Caco-2 (cell line): Measurements from ENCODE around the gene TAS2R10. TPM values are rescaled to one million over a fixed set of nuclear protein-coding genes. Genes with fewer than 3 reads are reported as not detected.

Experiments used
- Bru-seq: library from RNA; stranded (reverse); fragments of 400-500 nt; gene quantifications from one replicate; lab custom pipeline; 2021; lab: Mats Ljungman, UMichigan
- BruChase-seq, 2 experiments: library from RNA; stranded (reverse); fragments of 400-500 nt; gene quantifications; one replicate each; lab custom pipeline; 2021; lab: Mats Ljungman, UMichigan
- BruUV-seq: library from RNA; stranded (reverse); fragments of 400-500 nt; replicated peaks from 2 replicates; lab custom pipeline; 2021; lab: Mats Ljungman, UMichigan
- CTCF ChIA-PET: fragments of 300-600 bp; sonication (Branson Sonifier 250); formaldehyde crosslinking; loops from one replicate; lab custom pipeline; 2022; ENCODE audit warnings: antibody characterized with exemption; lab: Charles Lee
- POLR2A ChIA-PET: fragments of 300-600 bp; sonication (Branson Sonifier 250); formaldehyde crosslinking; loops from one replicate; lab custom pipeline; 2022; ENCODE audit warnings: antibody characterized with exemption; lab: Charles Lee
- DNase-seq, 2 experiments: peaks; one replicate each; pipeline versions ENCODE4 v3.0.0 to v3.0.0-alpha.2; 2020 to 2022
- H3K27me3 ChIP-seq: replicated peaks from 2 replicates; pipeline ENCODE4 v1.6.0; 2011; ENCODE audit warnings: low read length; ENCODE audit not compliant: control insufficient read depth, insufficient read depth
- H3K36me3 ChIP-seq: 2 replicates; pipeline ENCODE4 v1.5.1; 2011; ENCODE audit warnings: low read length; ENCODE audit not compliant: control insufficient read depth, insufficient read depth
- H3K4me1 ChIP-seq: fragments of 250-450 bp; sonication (Bioruptor Pico); 2 replicates; pipeline ENCODE4 v1.5.1; 2020; ENCODE audit warnings: mild to moderate bottlenecking
- H3K4me3 ChIP-seq: 2 replicates; pipeline ENCODE4 v1.5.1; 2011; ENCODE audit warnings: low read depth, mild to moderate bottlenecking, control low read depth, low read length
- H3K9me3 ChIP-seq: fragments of 250-450 bp; sonication (Bioruptor Pico); 2 replicates; pipeline ENCODE4 v1.5.1; 2020; ENCODE audit warnings: mild to moderate bottlenecking, moderate library complexity
- H3K27ac Mint-ChIP-seq: one replicate; pipeline ENCODE4 v1.8.0; 2022; ENCODE audit warnings: mixed read lengths; ENCODE audit not compliant: unreplicated experiment
- H3K27me3 Mint-ChIP-seq: one replicate; pipeline ENCODE4 v1.8.0; 2022; ENCODE audit warnings: mixed read lengths; ENCODE audit not compliant: insufficient read depth, unreplicated experiment
- H3K36me3 Mint-ChIP-seq: one replicate; pipeline ENCODE4 v1.8.0; 2022; ENCODE audit warnings: mild to moderate bottlenecking, mixed read lengths; ENCODE audit not compliant: insufficient read depth, unreplicated experiment
- H3K4me1 Mint-ChIP-seq: one replicate; pipeline ENCODE4 v1.8.0; 2022; ENCODE audit warnings: low read depth, mixed read lengths; ENCODE audit not compliant: unreplicated experiment
- H3K4me3 Mint-ChIP-seq: one replicate; pipeline ENCODE4 v1.8.0; 2022; ENCODE audit warnings: mild to moderate bottlenecking, moderate library complexity, mixed read lengths; ENCODE audit not compliant: unreplicated experiment
- H3K9me3 Mint-ChIP-seq: one replicate; pipeline ENCODE4 v1.8.0; 2022; ENCODE audit warnings: mixed read lengths; ENCODE audit not compliant: unreplicated experiment
- intact Hi-C: fragments of 100-400 bp; cut with micrococcal nuclease; formaldehyde crosslinking; loops from one replicate; pipeline ENCODE4 v1.10.0; 2022; ENCODE audit not compliant: unreplicated experiment
- long read RNA-seq: library from polyadenylated mRNA; stranded (forward); transcript quantifications from one replicate; pipeline ENCODE4 v2.0.0, GENCODE V29; 2022
- total RNA-seq: library from RNA; stranded (reverse); gene quantifications from 2 replicates; pipeline ENCODE4 v1.2.3, GENCODE V29; 2022
- TF ChIP-seq, protein P1 (sequence below), 2 experiments: fragments of 200-600 bp in 1 of 2; IDR thresholded peaks; 1 replicate in 1 of 2; 2 replicates in 1 of 2; pipeline versions ENCODE4 v1.5.1 to v1.8.0; 2011 to 2022; ENCODE audit warnings: antibody characterized with exemption in 1 of 2, control low read depth in 1 of 2, inconsistent platforms in 1 of 2, low read depth in 1 of 2, low read length in 1 of 2, mild to moderate bottlenecking in 1 of 2, moderate library complexity in 1 of 2; ENCODE audit not compliant: insufficient read depth in 1 of 2, severe bottlenecking in 1 of 2, unreplicated experiment in 1 of 2

The TAS2R10 gene, protein sequence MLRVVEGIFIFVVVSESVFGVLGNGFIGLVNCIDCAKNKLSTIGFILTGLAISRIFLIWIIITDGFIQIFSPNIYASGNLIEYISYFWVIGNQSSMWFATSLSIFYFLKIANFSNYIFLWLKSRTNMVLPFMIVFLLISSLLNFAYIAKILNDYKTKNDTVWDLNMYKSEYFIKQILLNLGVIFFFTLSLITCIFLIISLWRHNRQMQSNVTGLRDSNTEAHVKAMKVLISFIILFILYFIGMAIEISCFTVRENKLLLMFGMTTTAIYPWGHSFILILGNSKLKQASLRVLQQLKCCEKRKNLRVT
- total RNA-seq = 0.29 and 0.30 TPM in 2 replicates
- Bru-seq, nascent RNA = percentile 60 among the genes with signal in this experiment
- percentile 85 among the genes with signal in this experiment for BruChase-seq, experiment 1, labeled RNA remaining after a 2-hour chase
- BruChase-seq, experiment 2, labeled RNA remaining after a 6-hour chase = percentile 67 among the genes with signal in this experiment
- long read RNA-seq = 0 reads

DNA sequence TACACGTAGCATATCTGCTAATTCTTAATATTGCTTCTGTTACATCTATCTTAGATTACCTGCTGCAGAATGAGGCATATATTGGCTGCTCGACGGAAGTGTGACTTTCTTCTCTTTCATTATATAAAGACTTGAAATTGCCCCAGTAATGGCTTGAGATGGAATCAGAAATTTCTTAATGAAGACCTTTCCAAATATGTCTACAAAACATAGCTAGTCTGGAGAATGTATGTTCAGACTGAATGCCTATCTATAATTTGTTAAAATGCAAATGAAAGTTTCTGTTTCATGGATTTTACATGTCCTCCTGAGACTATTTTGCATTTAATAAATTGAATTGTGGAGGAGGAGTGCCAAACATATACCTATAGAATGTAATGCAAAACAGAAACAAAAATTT, at the start of gene TAS2R10:
Gene TAS2R10, minus strand, starts transcription at position 101 of the 400 bp plus-strand sequence. Its CDS starts 89 bp downstream, at position 12.
- H3K4me1 ChIP-seq = no peaks in the 10 kb centered on the region
- no TSS peak for BruUV-seq
- ChIA-PET CTCF (no interaction called here), POLR2A (no interaction called here)
- no peaks in the 10 kb centered on the region for H3K36me3 ChIP-seq
- H3K9me3 ChIP-seq = no peaks in the 10 kb centered on the region
- Mint-ChIP-seq H3K9me3 (no peaks in the 10 kb centered on the region), H3K27me3 (no peaks in the 10 kb centered on the region), H3K36me3 (no peaks in the 10 kb centered on the region), H3K4me3 (no peak within 1 kb of the TSS), H3K27ac (no peak within 1 kb of the TSS), H3K4me1 (no peaks in the 10 kb centered on the region)
- H3K27me3 ChIP-seq = no peaks in the 10 kb centered on the region
- intact Hi-C loops = no loop called here
- TF ChIP-seq, protein P1, sequence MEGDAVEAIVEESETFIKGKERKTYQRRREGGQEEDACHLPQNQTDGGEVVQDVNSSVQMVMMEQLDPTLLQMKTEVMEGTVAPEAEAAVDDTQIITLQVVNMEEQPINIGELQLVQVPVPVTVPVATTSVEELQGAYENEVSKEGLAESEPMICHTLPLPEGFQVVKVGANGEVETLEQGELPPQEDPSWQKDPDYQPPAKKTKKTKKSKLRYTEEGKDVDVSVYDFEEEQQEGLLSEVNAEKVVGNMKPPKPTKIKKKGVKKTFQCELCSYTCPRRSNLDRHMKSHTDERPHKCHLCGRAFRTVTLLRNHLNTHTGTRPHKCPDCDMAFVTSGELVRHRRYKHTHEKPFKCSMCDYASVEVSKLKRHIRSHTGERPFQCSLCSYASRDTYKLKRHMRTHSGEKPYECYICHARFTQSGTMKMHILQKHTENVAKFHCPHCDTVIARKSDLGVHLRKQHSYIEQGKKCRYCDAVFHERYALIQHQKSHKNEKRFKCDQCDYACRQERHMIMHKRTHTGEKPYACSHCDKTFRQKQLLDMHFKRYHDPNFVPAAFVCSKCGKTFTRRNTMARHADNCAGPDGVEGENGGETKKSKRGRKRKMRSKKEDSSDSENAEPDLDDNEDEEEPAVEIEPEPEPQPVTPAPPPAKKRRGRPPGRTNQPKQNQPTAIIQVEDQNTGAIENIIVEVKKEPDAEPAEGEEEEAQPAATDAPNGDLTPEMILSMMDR (IDR thresholded peaks at IDR 0.05; ENCODE audit: insufficient read depth in 1 of 2, low read depth in 1 of 2, low read length in 1 of 2, severe bottlenecking in 1 of 2, unreplicated experiment in 1 of 2) = no peak
- DNase-seq = no peak
- H3K4me3 ChIP-seq = no peak within 1 kb of the TSS

DNA sequence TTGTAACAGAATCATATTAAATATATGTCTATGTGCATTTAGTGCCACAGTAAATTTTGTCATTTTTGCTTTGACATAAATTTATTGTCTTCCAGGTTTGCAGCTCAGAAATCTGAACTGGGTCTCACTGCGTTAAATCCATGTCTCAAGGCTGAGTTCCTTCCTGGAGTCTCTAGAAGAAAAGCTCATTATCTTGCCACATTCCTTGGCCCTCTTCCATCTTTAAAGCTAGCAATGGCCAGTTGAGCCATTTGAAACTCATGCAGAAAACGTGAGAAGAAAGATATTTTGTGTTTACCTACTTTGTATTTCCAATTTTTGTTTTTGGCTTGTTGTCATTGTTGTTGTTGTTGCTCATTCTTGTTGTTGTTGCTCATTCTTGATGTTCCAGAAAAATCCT, 47.2 kb upstream of the TAS2R10 start:
- TF ChIP-seq, protein P1 (IDR thresholded peaks at IDR 0.05; ENCODE audit: insufficient read depth in 1 of 2, low read depth in 1 of 2, low read length in 1 of 2, severe bottlenecking in 1 of 2, unreplicated experiment in 1 of 2) = no peak
- Histone ChIP-seq H3K36me3 (no peaks in the 10 kb centered on the region), H3K9me3 (no peaks in the 10 kb centered on the region), H3K27me3 (no peaks in the 10 kb centered on the region), H3K4me3 (no peak overlapping the region), H3K4me1 (no peaks in the 10 kb centered on the region)
- Mint-ChIP-seq H3K27ac (no peak overlapping the region), H3K36me3 (no peaks in the 10 kb centered on the region), H3K27me3 (no peaks in the 10 kb centered on the region), H3K4me1 (no peaks in the 10 kb centered on the region), H3K9me3 (no peaks in the 10 kb centered on the region), H3K4me3 (no peak overlapping the region)
- ChIA-PET POLR2A (no interaction called here), CTCF (interaction anchor here (1.0 kb wide), 1 partner anchor 326 kb away, joined by 4 read pairs; no protein-coding TSS in a partner anchor)
- DNase-seq = no peak
- intact Hi-C loops = no loop called here
- BruUV-seq = no TSS peak

DNA sequence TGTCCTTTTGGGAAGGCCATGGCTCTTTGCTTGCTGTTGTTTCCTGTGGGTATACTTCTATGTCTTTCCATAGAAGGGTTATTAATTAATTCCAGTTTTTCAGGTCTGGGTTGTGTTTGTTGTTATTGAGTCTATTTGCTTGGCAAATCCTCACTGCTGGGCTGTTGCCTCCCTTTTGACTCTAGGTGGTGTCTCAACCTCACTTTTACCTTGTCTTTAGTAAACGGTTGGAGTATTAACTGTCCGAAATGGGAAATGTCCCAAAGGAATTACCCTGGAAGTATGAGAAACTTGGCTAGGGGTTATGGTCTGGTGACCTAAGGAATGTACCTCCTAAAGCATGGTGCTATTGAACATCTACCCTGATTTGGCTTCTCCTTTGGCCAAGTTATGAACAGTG, 41.2 kb upstream of the TAS2R10 start:
- Histone ChIP-seq H3K4me3 (no peak overlapping the region), H3K27me3 (no peaks in the 10 kb centered on the region), H3K9me3 (no peaks in the 10 kb centered on the region), H3K36me3 (no peaks in the 10 kb centered on the region), H3K4me1 (no peaks in the 10 kb centered on the region)
- BruUV-seq = no TSS peak
- intact Hi-C loops = loop anchor here (1.0 to 2.0 kb wide), 6 partner anchors 34 to 619 kb away; partner anchors contain the start of gene SMIM10L1
- TF ChIP-seq, protein P1 (IDR thresholded peaks at IDR 0.05; ENCODE audit: insufficient read depth in 1 of 2, low read depth in 1 of 2, low read length in 1 of 2, severe bottlenecking in 1 of 2, unreplicated experiment in 1 of 2) = peak; percentile 64 to 76
- peak in 1 of 2 experiments; percentile 58 for DNase-seq
- ChIA-PET POLR2A (no interaction called here), CTCF (interaction anchor here (0.9 to 1.5 kb wide), 2 partner anchors 34 to 332 kb away, joined by 4 read pairs; no protein-coding TSS in a partner anchor)
- H3K27me3 Mint-ChIP-seq = no peaks in the 10 kb centered on the region
- no peak overlapping the region for H3K4me3 Mint-ChIP-seq
- peaks cover 7% of the 10 kb centered on the region for H3K36me3 Mint-ChIP-seq
- no peak overlapping the region for H3K27ac Mint-ChIP-seq
- peaks cover 5% of the 10 kb centered on the region for H3K9me3 Mint-ChIP-seq
- H3K4me1 Mint-ChIP-seq = peaks cover 7% of the 10 kb centered on the region
